HAP-1 (cell line): ENCODE results near the gene C5AR1.
"Not testable (repeated sequence)": the region's sequence is repeated elsewhere in the genome, so short reads cannot be mapped to it uniquely, and the experiment has no call there.

Experiments
- DNase-seq, 2 experiments: peaks; one replicate each; pipeline ENCODE4 v3.0.0-alpha.2; 2016 to 2020; ENCODE audit warnings: low spot score in 2 of 2
- H3K27me3 ChIP-seq: fragments of 250-450 bp; sonication (Bioruptor Pico); 2 replicates; pipeline ENCODE4 v1.5.1; 2020; ENCODE audit warnings: low read depth, mild to moderate bottlenecking, moderate library complexity
- H3K36me3 ChIP-seq: fragments of 250-450 bp; sonication (Bioruptor Pico); replicated peaks from 2 replicates; pipeline ENCODE4 v1.5.1; 2020; ENCODE audit warnings: mild to moderate bottlenecking
- H3K4me1 ChIP-seq: fragments of 250-450 bp; sonication (Bioruptor Pico); 2 replicates; pipeline ENCODE4 v1.5.1; 2020; ENCODE audit warnings: mild to moderate bottlenecking
- H3K4me3 ChIP-seq: fragments of 250-450 bp; sonication (Bioruptor Pico); 2 replicates; pipeline ENCODE4 v1.5.1; 2020; ENCODE audit warnings: mild to moderate bottlenecking, moderate library complexity
- H3K9me3 ChIP-seq: fragments of 250-450 bp; sonication (Bioruptor Pico); 2 replicates; pipeline ENCODE4 v1.5.1; 2020; ENCODE audit warnings: mild to moderate bottlenecking, moderate library complexity
- in situ Hi-C: fragments of 300-500 bp; cut with MboI; formaldehyde crosslinking; loops from 3 replicates; pipeline ENCODE4 v1.14.3; 2020; ENCODE audit warnings: low sequenced_read_pairs, inconsistent platforms, mixed read lengths

Gene C5AR1

DNA sequence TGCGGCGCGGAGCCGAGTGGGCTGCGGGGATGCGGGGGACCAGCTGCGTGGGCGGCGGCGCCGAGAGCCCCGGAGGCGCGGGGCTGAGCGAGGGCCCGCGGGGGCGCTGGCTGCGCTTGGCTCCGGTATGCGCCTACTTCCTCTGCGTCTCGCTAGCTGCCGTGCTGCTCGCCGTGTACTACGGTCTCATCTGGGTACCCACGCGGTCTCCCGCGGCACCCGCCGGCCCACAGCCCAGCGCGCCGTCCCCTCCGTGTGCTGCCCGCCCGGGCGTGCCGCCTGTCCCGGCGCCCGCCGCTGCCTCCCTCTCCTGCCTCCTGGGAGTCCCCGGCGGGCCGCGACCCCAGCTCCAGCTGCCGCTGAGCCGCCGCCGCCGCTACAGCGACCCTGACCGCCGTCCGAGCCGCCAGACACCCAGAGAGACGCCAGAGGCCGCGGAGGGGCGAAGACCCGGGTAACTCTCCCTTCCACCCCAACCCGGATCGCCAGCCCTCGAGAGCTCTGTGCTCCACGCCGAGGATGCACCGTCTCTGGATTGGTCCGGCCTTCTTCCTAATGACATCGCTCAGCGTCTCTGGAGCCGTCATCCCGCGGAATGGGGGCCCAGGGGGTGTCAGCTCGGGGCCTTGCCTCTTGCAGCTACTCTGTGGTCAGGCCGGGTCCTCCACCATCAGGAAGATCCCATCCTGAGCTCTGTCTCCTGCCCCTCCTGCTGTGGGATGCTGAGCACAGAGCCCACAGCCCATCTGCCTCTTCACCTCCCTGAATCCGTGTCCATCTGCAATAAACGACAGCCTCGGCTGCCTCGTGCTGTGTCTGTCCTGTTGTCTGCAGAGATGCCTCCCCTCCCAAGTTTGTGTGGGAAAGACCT is 34.5 kb upstream of the C5AR1 start:
- DNase-seq: peak in 1 of 2 experiments; percentile 57
- no peaks in the 10 kb centered on the region for H3K9me3 ChIP-seq
- peaks cover 10% of the 10 kb centered on the region for H3K36me3 ChIP-seq
- in situ Hi-C loops: no loop called here
- peak overlapping the region; percentile 37 for H3K4me3 ChIP-seq
- no peaks in the 10 kb centered on the region for H3K27me3 ChIP-seq
- H3K4me1 ChIP-seq: peaks cover 19% of the 10 kb centered on the region

DNA sequence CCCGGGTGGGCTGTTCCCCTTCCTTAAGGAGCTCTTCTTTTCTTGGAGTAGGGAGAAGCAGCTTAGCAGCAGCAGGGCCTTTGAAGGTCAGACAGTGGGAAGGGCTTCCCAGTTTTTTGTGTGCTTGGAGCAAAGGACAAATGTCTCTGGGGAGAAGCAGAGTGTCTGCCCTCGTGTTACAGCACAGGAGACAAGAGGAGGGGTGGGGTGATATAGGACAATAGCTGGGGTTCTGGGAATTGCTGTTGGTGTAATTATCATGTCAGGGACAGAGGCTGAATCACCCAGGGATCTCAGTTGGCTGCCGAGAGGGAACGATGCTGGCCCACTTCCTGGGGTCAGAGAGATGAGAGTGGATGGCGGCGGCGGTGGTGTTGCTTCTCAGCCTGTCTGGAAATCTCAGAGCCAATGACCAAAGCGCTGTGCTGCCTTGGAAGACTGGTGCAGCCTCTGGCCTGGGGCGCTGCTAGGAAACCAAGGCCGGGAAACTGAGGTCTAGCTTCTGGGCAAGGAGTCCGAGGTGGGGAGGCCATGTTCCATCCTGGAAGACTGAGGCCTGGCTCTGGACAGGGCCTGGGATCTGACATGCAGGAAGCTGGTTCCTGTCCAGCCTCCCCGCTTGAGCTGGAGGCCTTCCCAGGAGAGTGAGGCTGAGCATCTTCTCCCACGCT is 33.7 kb upstream of the C5AR1 start:
- in situ Hi-C loops: no loop called here
- peak; percentile 32 to 62 for DNase-seq
- peaks cover 10% of the 10 kb centered on the region for H3K36me3 ChIP-seq
- no peaks in the 10 kb centered on the region for H3K9me3 ChIP-seq
- H3K4me3 ChIP-seq: peak overlapping the region; percentile 37
- peaks cover 19% of the 10 kb centered on the region for H3K4me1 ChIP-seq
- H3K27me3 ChIP-seq: no peaks in the 10 kb centered on the region

DNA sequence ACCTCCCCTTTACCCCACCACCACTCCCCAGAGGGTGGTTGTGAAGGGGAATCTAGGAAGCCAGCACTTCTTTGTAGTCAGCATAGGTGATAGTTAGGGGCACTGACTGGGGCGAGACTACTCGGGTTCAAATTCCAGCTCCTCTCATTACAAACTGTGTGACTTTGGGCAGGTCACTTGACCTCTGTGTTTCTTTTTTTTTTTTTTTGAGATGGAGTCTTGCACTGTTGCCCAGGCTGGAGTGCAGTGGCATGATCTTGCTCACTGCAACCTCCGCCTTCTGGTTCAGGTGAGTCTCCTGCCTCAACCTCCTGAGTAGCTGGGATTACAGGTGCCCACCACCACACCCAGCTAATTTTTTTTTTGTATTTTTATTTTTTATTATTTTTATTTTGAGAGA is 33.1 kb upstream of the C5AR1 start:
- H3K4me3 ChIP-seq, H3K27me3 ChIP-seq, H3K36me3 ChIP-seq, in situ Hi-C loops, DNase-seq, H3K9me3 ChIP-seq: not testable (repeated sequence)
- peaks cover 19% of the 10 kb centered on the region for H3K4me1 ChIP-seq

DNA sequence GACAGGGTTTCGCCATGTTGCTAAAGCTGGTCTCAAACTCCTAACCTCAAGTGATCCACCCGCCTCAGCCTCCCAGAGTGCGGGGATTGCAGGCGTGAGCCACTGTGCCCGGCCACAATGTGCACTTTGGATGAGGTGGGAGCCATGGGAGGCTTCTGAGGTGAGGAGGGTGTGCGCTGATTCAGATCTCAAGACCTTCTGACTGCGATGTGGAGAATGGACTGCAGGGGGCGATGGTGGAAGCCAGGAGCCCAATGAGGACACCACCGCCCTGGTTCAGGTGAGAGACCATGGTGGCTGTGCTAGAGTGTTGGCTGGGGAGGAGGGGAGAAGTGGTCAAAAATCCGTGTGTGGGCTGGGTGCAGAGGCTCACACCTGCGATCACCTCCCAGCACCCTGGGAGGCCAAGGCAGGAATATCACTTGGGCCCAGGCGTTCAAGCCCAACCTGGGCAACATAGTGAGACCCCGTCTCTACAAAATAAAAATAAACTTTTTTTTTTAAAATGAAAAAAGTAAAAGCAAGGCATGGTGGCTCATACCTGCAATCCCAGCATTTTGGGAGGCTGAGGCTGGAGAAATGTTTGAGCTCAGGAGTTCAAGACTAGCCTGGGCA is 29.4 kb upstream of the C5AR1 start:
- H3K36me3 ChIP-seq: peaks cover 4% of the 10 kb centered on the region; the same call in 1 of the 2 replicates
- H3K27me3 ChIP-seq: no peaks in the 10 kb centered on the region
- H3K9me3 ChIP-seq: no peaks in the 10 kb centered on the region
- in situ Hi-C loops: no loop called here
- peaks cover 11% of the 10 kb centered on the region for H3K4me1 ChIP-seq
- H3K4me3 ChIP-seq: no peak overlapping the region
- DNase-seq: peak in 1 of 2 experiments; percentile 78

DNA sequence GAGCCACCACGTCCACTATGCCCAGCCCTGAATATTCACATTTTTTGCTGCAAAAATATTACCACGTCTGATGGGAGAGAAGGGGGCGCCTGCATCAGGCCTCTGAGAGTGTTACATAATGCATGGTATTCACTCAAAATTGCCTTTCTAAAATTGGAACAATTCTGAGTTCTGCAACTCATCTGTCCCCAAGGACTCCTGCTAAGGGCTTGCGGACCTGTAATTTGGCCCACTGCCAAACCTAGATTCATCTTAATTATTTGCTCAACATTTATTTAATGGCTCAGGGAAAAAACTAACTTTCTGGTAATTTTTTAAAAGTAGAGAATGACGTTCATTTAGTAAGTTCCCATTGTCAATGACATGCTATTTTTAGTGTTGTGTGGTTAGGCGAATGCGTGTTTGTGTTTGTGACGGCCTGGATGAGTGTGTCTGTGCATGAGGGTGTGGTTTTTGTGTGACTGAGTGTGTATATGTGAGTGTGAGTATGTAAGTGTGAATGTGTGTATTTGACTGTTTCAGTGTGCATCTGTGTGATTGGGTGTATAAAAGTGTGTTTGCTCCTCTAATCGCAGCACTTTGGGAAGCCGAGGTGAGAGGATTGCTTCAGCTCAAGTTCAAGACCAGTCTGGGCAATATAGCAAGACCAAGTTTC is 26.1 kb upstream of the C5AR1 start:
- H3K4me3 ChIP-seq: no peak overlapping the region
- 0 out of 2 replicates have a peak, but pooled peaks cover 4% of the 10 kb centered on the region for H3K36me3 ChIP-seq
- in situ Hi-C loops: no loop called here
- H3K27me3 ChIP-seq: no peaks in the 10 kb centered on the region
- no peak for DNase-seq
- H3K9me3 ChIP-seq: no peaks in the 10 kb centered on the region
- no peaks in the 10 kb centered on the region for H3K4me1 ChIP-seq

DNA sequence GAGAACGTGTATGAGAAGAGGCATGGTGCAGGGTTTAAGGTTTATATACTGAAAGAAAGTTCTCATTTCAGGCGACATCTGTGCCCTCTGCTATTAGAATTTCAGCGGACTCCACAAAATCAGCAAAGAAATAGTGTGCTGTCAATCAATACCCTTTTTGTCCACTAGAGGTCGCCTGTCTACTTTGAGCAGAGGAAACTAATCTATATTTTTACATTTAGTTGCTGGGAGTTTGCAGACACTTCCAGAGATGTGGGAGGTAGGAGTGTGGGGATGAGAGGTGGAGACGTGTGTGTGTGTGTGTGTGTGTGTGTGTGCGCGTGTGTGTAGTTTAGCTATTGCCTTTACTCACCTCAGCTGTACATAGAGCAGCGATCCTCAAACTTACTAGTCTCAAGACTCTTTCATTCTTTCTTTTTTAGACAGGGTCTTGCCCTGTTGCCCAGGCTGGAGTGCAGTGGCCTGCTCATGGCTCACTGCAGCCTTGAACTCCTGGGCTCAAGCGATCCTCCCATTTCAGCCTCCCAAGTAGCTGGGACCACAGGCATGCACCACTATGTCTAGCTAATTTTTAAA is 25.2 kb upstream of the C5AR1 start:
- peak; percentile 57 to 79 for DNase-seq
- Histone ChIP-seq H3K27me3 (no peaks in the 10 kb centered on the region), H3K4me1 (peaks cover under 1% of the 10 kb centered on the region), H3K9me3 (no peaks in the 10 kb centered on the region), H3K4me3 (no peak overlapping the region), H3K36me3 (0 out of 2 replicates have a peak, but pooled peaks cover 4% of the 10 kb centered on the region)
- in situ Hi-C loops: no loop called here

- in situ Hi-C loops: loop anchor here (10.0 kb wide), 2 partner anchors 99 to 399 kb away; no protein-coding TSS in a partner anchor
- Histone ChIP-seq H3K36me3 (no peaks in the 10 kb centered on the region), H3K4me1 (no peaks in the 10 kb centered on the region), H3K9me3 (no peaks in the 10 kb centered on the region), H3K27me3 (no peaks in the 10 kb centered on the region), H3K4me3 (no peak overlapping the region)
- peak; percentile 79 to 93 for DNase-seq
These were observed 13.6 kb upstream of the C5AR1 start for GRCh38 chr19:47296036-47296435.

GRCh38 chr19:47300867-47301266 is 8.8 kb upstream of the C5AR1 start:
- H3K4me1 ChIP-seq, H3K9me3 ChIP-seq, in situ Hi-C loops, H3K27me3 ChIP-seq, H3K36me3 ChIP-seq, H3K4me3 ChIP-seq, DNase-seq: not testable (repeated sequence)

DNA sequence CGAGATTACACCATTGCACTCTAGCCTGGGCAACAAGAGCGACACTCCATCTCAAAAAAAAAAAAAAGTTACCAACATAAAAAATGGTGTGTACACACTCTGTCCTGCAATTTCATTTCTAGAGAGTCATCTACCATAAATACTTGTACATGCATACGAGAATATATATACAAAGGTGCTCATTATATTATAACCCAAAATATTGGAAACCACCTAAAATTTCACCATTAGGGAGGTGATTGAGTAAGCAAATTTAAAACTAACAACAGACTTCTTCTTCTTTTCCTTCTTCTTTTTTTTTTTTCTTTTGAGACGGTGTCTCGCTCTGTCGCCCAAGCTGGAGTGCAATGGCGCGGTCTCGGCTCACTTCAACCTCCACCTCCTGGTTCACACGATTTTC is 7.4 kb upstream of the C5AR1 start:
- Histone ChIP-seq H3K4me3 (no peak overlapping the region), H3K4me1 (peaks cover 3% of the 10 kb centered on the region; the same call in 1 of the 2 replicates), H3K36me3 (no peaks in the 10 kb centered on the region), H3K27me3 (no peaks in the 10 kb centered on the region), H3K9me3 (no peaks in the 10 kb centered on the region)
- in situ Hi-C loops: no loop called here
- no peak for DNase-seq

GRCh38 chr19:47303966-47304365 is 5.7 kb upstream of the C5AR1 start:
- no peaks in the 10 kb centered on the region for H3K9me3 ChIP-seq
- H3K4me3 ChIP-seq: no peak overlapping the region
- in situ Hi-C loops: no loop called here
- H3K4me1 ChIP-seq: peaks cover 3% of the 10 kb centered on the region; the same call in 1 of the 2 replicates
- no peaks in the 10 kb centered on the region for H3K27me3 ChIP-seq
- H3K36me3 ChIP-seq: no peaks in the 10 kb centered on the region
- no peak for DNase-seq

- DNase-seq: peak; percentile 62 to 89
- no peaks in the 10 kb centered on the region for H3K27me3 ChIP-seq
- H3K4me1 ChIP-seq: peaks cover 3% of the 10 kb centered on the region; the same call in 1 of the 2 replicates
- in situ Hi-C loops: no loop called here
- no peaks in the 10 kb centered on the region for H3K36me3 ChIP-seq
- H3K9me3 ChIP-seq: no peaks in the 10 kb centered on the region
- no peak overlapping the region for H3K4me3 ChIP-seq
These were observed 4.3 kb upstream of the C5AR1 start for GRCh38 chr19:47305309-47305751.

GRCh38 chr19:47306303-47306702 is 3.4 kb upstream of the C5AR1 start:
- Histone ChIP-seq H3K36me3 (no peaks in the 10 kb centered on the region), H3K9me3 (no peaks in the 10 kb centered on the region), H3K27me3 (no peaks in the 10 kb centered on the region), H3K4me3 (no peak overlapping the region), H3K4me1 (peaks cover 3% of the 10 kb centered on the region; the same call in 1 of the 2 replicates)
- no peak for DNase-seq
- in situ Hi-C loops: no loop called here

DNA sequence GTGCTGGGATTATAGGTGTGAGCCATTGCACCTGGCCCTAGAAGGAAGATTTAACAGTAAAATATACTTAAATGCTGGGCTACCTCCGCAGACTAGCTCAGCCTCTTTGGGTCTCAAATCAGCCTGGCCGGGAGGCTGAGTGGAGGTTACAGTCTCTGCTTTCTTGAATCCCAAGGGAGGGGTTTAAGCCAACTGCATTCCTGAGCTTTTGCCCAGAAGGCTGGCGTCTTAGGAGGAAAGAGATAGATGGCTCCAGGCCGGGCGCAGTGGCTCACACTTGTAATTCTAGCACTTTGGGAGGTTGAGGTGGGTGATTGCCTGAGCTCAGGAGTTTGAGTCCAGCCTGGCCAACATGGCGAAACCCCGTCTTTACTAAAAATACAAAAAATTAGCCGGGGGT is 623 bp upstream of the C5AR1 start:
- Histone ChIP-seq H3K4me3 (no peak overlapping the region), H3K27me3 (no peaks in the 10 kb centered on the region), H3K9me3 (no peaks in the 10 kb centered on the region), H3K4me1 (peaks cover 3% of the 10 kb centered on the region; the same call in 1 of the 2 replicates), H3K36me3 (no peaks in the 10 kb centered on the region)
- in situ Hi-C loops: no loop called here
- DNase-seq: no peak
